UCSD-AML1 (cell line): Measurements from ENCODE around the gene ARHGAP9.
"Not testable (repeated sequence)": the region's sequence is repeated elsewhere in the genome, so short reads cannot be mapped to it uniquely, and the experiment has no call there.

Experiments
- DNase-seq: peaks from one replicate; lab custom pipeline; 2025; ENCODE audit not compliant: unreplicated experiment; lab: John Stamatoyannopoulos, UW

The ARHGAP9 gene

DNA sequence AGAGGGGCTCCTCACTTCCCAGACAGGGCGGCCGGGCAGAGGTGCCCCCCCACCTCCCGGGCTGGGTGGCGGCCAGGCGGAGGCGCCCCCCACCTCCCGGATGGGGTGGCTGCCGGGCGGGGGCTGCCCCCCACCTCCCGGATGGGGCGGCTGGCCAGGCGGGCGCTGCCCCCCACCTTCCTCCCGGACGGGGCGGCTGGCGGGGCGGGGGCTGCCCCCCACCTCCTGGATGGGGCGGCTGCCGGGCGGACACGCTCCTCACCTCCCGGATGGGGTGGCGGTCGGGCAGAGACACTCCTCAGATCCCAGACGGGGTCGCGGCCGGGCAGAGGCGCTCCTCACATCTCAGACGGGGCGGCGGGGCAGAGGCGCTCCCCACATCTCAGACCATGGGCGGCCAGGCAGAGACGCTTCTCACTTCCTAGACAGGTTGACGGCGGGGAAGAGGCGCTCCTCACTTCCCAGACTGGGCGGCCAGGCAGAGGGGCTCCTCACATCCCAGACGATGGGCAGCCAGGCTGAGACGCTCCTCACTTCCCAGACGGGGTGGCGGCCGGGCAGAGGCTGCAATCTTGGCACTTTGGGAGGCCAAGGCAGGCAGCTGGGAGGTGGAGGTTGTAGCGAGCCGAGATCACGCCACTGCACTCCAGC is 15.5 kb upstream of the ARHGAP9 start:
- DNase-seq: not testable (repeated sequence)

DNA sequence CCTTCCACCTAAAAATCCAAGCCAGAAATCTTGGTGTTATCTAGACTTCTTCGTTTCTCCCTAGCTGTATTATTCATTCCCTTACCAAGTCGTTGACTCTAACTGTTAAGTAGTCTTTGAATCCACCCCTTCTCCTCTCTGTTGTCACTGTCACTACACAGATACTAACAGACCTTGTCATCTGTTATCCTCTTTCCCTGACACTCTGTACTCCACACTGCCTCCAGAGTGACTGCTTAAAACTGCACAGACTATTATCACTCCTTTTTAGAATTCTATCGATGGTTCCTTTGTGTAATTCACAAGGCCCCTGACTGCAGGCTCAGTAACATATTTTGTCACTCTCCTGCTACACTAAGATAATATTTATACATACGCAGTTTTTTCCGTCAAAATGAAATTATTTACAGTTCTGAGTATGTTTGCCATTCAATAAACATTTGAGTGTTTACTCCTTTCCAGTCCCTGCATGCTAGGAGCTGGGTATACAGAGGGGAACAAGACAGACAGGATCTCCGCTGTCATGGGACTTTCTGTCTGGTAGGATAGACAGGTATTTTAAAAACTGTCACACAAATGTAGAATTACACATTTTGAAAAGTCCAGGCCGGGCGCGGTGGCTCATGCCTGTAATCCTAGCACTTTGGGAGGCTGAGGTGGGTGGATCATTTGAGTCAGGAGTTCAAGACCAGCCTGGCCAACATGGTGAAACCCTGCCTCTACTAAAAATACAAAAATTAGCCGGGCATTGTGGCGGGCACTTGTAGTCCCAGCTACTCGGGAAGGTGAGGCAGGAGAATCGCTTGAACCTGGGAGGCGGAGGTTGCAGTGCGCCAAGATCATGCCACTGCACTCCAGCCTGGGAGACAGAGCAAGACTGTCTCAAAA is 12.0 kb upstream of the ARHGAP9 start:
- DNase-seq: no peak

DNA sequence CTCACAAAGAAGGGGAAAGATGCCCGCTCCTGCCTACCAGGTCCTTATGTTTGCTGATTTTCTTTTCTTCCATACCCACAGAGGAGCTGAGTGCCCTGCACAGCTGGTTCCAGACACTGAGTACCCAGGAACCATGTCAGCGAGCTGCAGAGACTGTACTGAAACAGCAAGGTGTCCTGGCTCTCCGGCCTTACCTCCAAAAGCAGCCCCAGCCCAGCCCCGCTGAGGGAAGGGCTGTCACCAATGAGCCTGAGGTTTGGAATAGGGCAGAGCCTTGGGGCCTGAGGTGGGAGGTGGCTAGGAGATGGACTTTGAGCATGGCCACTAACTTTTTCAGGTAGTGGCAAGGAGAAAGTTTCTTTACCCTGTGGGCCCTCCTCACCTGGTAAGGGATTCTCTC is 10.5 kb upstream of the ARHGAP9 start:
- no peak for DNase-seq

DNA sequence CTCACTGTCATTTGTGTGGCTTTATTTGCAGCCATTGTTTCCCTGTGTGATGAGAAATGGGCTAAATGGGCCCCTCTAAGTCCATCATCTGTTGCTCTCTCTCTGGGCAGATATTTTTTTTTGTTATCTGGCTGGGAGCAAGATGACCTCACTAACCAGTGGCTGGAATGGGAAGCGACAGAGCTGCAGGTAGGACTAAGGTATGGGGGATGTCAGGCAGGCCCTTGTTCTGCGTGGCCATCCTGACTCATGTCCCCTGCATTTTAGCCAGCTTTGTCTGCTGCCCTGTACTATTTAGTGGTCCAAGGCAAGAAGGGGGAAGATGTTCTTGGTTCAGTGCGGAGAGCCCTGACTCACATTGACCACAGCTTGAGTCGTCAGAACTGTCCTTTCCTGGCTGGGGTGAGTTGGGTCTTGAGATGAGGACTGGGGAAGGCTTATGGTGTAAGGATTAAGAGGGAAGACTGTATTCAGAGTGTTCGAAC is 9.5 kb upstream of the ARHGAP9 start:
- no peak for DNase-seq

DNA sequence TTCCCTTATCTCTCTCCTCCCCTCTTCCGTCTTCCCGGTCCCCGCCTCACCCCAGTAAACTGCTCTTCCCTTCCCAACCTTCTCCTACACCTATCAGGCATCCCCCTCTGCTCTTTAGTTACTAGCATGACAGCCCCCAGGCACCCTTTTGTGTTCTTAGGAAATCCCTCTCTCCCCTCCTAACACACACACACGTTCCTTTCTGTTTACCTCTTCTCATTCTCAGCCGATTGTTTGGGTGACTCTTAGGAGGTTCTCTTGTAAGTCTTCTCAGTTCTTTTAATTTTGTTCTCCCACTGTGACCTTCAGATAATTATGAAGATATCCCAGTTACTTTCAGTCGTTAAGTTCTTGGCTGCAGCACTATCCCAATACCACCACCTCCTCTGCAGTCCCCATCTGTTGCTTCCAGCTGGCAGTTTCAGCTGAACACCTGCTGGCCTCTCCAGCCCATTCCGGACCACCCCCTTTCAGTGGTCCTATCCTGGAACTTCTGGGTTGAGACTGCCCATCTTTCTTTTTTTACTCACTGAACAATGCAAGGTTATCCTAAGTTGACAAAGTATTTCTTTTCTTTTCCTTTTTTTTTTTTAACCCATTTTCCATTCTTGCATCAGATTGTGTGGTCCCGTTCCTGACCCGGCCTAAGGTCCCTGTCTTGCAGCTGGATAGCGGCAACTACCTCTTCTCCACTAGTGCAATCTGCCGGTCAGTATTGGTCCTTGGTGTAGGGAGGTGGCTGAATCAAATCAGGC is 8.9 kb upstream of the ARHGAP9 start:
- DNase-seq: no peak

DNA sequence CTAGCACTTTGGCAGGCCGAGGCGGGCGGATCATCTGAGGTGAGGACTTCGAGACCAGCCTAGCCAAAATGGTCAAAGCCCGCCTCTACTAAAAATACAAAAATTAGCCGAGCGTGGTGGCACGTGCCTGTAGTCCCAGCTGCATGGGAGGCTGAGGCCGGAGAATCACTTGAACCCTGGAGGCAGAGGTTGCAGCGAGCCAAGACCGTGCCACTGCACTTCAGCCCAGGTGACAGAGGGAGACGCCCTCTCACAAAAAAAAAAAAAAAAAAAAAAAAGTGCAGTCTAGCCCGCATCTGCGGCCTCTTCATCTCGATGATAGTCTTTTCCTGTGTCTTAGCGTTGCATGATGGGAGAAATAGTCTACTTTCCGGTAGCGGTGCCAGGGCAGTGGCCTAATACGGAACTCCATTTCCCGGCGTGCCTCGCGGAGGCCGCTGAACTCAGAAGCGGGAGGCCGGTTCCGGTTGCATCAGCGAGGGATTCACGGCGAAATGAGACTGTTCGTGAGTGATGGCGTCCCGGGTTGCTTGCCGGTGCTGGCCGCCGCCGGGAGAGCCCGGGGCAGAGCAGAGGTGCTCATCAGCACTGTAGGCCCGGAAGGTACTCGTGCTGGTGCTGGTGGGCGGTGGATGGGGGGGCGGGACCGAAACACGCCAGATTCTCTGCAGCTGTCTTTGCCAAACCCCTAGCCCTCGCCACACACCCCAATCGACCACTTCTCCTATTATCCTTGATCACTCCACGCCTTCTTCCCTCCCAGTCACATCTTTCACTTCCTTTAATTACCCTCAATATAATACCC is 8.1 kb upstream of the ARHGAP9 start, which contains the start of gene MARS1:
MARS1 (plus strand) TSS at position 472 of the 805 bp plus-strand sequence; CDS start at position 495, 23 bp downstream.
- peak; percentile 92 for DNase-seq

DNA sequence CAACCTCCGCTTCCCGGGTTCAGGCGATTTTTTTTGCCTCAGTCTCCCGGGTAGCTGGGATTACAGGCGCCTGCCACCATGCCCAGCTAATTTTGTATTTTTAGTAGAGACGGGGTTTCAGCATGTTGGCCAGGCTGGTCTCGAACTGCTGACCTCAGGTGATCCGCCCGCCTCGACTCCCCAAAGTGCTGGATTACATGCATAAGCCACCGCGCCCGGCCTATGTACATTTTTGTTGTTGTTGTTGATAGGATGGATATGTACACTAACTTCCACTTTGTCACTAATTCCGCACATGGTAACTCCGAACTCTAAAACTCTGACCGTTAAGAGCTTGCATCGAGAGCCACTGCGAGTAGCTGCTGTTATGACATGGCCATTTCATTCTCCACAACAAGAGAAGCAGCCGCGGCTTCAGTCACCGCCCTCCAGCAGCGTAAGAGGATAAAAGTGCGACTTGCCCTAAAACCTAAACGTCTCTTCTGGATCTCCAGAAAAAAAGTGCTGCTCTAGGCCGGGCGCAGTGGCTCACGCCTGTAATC is 7.5 kb upstream of the ARHGAP9 start:
- DNase-seq: no peak

DNA sequence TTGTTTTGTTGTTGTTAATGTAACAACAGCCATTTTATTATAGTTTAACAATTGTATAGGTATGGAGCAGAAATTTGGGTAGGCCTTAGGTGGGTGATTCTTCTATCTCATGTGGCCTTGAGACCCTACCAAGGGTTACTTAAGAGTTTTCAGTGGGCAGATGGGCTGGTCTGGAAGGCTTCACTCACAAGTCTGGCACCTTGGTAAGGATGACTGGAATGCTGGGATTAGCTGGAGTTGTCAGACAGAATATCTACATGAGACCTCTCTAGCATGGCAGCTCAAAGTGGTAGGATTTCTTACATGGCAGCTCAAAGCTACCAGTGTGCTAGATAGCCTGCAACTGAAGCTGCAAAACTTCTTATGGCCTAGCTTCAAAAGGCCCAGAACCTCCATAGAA is 6.0 kb upstream of the ARHGAP9 start:
- no peak for DNase-seq

DNA sequence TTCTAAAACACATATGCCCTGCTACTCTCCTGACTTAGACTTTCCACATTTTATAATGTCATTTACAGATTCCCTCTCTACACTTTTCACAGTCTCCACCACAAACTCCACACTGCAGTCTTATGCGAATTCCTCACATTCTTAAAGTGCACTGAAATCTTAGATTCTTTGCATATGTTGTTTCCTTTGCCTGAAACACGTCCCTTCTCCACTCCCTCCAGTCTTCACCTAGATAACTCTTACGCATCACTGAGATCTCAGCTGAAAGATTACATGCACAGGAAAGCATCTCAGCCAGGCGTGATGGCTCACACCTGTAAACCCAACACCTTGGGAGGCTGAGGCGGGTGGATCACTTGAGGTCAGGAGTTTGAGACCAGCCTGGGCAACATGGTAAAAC is 3.8 kb upstream of the ARHGAP9 start:
- DNase-seq: no peak

DNA sequence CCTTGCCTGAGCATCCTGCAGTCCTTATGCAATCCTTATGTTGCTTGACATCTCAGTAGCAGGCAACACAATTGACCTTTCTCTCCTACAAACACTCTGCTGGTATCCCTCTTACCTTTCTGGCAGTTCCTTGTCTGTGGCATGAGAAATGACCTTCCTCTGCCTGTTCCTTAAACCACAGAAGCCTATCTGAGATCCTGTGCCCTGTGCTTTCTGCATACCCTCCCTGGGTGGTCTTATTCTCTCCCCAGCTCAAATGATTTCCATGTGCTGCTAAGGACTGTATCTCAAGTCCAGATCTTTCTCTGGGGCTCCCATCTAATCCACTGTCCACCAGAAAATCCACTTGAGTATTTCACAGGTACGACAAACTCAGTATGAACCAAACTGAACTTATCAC is 2.0 kb upstream of the ARHGAP9 start:
- DNase-seq: no peak

DNA sequence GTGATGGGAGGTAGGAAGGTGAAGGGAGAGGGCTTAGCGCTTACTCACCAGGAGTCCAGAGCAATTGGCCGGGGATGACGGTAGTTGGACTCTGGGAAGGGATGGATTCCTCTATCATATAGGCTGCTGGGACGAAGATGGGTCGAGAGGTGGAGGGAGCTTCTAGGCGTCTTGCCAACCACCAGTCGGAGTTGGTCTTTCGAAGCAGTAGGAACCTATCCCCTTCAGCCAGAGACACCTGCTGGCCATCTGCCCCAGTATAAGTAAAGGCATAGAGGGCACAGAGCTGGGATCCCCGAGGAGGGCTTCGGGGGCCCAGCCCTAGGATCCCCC is 657 bp downstream of the ARHGAP9 start:
- no peak for DNase-seq

DNA sequence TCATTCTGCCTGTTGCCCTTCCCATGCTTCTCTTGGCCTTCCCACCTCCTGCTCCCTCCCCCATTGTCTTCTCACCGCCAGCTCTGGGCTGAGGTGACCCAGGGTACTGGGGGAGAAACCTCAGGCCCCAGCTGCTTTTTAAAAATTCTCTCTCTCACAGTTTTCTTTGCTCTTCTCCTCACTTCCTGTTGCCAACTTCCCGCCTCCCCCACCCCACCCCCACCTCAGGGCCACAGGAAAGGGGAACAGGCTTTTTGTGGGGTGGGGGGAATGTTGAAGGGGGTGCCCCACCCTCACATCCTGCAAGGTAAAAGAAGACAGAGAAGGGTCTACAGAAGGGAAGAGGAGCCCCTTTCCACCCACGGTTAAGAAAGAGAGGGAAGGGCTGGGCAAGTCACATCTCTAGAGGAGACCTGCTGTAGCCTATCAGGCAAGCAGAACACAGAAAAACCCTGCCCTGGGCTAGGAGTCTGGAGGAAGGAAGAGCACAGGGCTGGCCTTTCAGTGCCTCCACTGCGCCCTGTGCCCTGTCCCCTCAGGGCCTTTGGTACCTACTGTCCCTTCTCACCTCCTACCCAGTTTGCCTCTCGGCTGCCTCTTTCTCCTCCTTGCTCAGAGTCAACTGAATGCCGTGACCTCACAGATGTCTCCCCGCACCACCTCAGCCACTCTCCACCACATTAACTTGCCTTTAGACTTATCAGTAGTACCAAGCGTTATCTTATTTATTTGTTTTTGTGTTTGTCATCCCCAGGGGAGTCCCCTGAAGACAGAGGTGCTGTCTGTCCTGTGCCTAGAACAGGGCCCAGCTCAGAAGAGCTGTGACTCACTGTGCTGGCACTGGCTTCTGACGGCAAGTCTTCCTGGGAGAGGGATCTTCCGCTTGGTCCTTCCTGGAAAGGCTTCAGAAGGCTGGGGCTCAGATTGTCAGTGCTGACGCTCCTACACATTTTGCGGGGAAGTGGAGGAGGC is 1.7 kb downstream of the ARHGAP9 start:
- DNase-seq: peak; percentile 79

DNA sequence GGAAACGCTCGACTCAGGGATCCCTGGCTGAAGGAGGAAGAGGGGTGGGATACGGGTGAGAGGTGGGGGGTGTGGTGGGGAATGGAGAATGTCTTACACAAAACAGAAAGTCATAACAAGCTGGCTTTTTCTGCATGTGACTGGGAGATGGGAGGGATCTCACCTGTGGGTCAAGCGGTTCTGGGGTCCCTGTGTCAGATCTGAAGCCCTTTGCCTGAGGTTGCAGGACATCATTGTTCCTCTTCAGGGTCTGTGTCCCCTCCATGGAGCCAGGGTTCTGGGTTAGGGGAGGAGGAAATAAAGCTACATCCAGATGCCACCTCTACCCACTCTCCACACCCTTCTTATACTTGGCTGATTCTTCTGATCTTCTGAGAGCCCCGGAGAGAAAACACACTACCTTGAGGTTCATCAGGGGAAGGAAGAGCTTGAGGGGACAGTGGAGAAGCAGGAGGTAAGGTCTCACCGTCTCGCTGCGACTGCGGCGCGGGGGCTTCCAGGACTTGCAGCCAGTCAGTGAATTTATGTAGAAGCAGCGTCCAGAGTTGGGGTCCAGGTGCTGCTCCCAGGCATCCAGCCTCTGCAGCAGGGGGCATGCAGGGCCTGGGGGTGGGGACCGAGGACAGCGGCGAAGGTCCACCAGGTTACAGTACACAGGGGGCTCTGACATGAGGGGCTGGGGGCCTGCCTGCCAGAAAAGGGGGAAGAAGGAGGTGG is 2.5 kb downstream of the ARHGAP9 start:
- no peak for DNase-seq

DNA sequence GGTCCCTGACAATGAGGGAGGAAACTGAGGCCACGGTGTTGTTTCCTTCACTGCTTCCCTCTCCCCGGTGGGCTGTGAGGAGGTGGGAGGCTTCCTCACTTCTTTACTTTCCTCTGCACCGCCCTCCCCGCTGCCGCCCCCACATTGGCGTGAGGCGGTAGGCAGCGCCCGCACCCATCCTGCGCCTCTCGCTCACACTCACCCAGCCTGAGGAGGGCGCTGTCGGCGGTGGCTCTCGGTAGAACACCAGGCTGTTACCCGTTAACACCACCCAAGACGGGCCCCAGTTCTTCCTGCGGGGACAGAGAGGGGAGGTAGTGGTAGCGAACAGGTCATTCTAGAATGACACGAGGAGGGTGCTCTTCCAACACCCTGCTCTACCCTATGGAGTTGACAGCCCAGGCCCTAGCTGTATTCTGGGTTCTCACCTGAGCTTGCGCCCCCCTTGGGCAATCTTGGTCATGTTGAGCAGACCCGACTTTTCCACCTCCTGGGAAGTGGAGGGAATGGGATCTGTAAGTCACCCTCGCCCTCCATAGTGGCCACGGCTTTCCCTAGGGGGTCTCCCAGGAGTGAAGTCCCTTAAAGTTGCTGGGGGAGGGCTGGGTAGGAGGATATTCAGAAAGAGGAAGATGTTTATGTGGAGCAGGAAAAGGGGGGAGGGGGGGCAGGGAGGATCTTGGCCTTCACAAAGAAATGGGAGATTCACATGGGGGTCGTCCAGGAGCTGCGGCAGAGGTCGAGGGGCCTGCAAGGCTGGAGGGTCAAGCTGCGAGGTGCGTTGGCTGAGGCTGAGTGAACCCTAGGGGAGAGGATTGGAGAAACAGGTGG is 3.3 kb downstream of the ARHGAP9 start:
- peak; percentile 78 for DNase-seq

DNA sequence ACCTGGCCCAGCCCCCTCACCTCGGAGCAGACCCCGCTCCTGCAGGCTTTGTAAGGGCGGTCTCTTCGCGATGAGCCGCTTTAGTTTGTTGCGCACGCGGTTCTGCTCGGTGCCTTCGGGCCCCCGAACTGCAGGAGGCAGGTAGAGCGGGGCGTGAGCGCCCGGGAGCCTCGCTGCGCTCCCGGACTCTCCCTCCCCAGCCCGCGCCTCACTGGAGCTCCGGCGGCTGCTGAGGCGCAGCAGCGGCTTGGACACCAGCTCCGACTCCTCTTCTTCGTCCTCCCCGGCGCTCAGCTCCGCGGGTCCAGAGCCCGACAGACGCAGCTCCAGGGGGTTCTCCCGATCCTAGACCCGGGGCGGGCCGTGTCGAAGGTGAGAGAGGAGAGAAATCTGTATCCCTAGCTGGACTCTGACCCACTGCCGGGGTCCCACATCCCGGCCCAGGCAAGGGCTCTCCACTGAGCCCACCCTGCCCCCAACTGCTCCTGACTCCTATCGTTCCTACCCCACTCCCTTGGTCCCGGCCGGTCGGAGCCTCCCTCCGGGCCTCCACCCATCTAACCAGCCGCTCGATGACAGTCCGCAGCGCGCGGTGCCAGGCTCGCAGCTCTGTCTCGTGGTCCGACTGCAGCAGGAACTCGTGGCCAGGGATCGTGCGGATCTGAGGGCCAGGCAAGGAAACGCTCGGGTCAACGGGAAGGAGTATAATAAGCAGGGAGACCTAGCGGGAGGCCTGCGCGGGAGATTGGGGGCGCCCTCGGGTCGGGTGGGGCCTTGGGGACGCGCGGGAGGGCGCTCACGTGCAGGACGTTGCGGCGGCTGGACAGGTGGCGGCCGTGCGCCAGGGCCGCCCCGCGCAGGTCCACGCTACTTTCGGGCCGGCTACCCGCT is 4.2 kb downstream of the ARHGAP9 start:
- no peak for DNase-seq

DNA sequence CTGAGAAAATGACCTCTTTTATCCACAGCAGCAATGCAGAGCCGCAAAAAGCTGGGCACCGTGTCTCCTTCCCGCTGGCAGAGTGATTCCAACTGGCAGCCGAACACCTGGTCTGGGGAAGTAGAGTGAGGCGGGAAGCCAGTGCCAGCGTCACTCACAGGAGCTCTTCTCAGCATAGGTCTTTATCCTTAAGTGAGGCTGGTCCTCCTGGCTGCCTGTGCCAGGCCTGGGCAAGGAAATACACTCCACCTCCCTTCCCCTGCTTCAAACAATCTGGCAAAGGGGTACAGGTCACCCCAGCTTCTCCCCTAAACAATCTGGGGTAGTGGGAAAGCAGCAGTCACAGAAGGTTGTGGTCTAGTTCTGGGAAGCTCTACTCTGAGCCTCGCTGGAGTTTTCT is 4.8 kb downstream of the ARHGAP9 start:
- no peak for DNase-seq

DNA sequence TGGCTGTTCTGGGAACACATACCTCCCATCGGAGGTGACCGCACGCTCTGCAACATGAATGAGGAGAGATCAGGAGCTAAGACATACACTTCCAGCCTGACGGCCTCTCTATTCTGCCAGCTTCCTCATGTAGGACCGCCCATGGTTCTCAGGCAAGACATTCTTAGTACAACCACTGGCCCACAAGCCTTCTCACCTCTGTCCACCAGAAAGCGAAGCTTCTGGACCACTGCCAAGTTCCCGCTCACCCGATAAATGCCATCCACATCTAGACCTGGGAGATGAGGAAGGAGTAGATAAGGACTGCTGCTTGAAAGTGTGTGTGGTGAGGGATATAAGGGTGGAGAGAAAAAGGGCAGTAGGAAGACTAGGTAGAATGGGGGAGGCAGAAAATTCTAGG is 5.2 kb downstream of the ARHGAP9 start:
- DNase-seq: no peak
